HG03575 (cell line): ENCODE measurements around the gene AMH.

Source experiments
- ATAC-seq: cut with Tn5 transposase; IDR thresholded peaks from one replicate; pipeline ENCODE4 v1.9.1; 2021; ENCODE audit not compliant: unreplicated experiment, insufficient number of reproducible peaks, low FRiP score; ENCODE audit errors: extremely low read depth

AMH gene

GRCh38 chr19:2245273-2245672 lies 3.9 kb upstream of the AMH start:
- ATAC-seq: no peak

GRCh38 chr19:2246014-2246620 lies 3.0 kb upstream of the AMH start:
- ATAC-seq: no peak

GRCh38 chr19:2246801-2247361 lies 2.2 kb upstream of the AMH start:
- ATAC-seq: no peak

GRCh38 chr19:2247433-2248101 lies 1.6 kb upstream of the AMH start:
- ATAC-seq: no peak

GRCh38 chr19:2248136-2249009 lies 750 bp upstream of the AMH start:
- no peak for ATAC-seq

GRCh38 chr19:2249880-2250765 lies 1.0 kb downstream of the AMH start:
- no peak for ATAC-seq

GRCh38 chr19:2250766-2251105 lies 1.6 kb downstream of the AMH start:
- ATAC-seq: no peak

GRCh38 chr19:2251106-2252054 lies 2.3 kb downstream of the AMH start:
- ATAC-seq: no peak

GRCh38 chr19:2252055-2252796 lies 3.1 kb downstream of the AMH start:
- no peak for ATAC-seq

GRCh38 chr19:2252797-2253105 lies 3.6 kb downstream of the AMH start:
- ATAC-seq: no peak

GRCh38 chr19:2253106-2254063 lies 4.3 kb downstream of the AMH start:
- ATAC-seq: no peak

- ATAC-seq: no peak
Observed at GRCh38 chr19:2254064-2254872, 5.1 kb downstream of the AMH start.

- no peak for ATAC-seq
Observed at GRCh38 chr19:2255112-2255845, 6.2 kb downstream of the AMH start.

- ATAC-seq: no peak
Observed at GRCh38 chr19:2255982-2256685, 7.0 kb downstream of the AMH start, which contains the start of gene JSRP1. TSS of gene JSRP1 (minus strand) at chr19:2256417. CDS start at chr19:2255314, 1,103 bp downstream.
